Pancreas (tissue), 10 donors: ENCODE data around the gene ALCAM. TPM values are rescaled to one million over a fixed set of nuclear protein-coding genes. Genes with fewer than 3 reads are reported as not detected.

Source experiments
- ATAC-seq, 4 donors: fragments of 200-7000 bp; cut with Tn5 transposase; one replicate each; pipeline versions ENCODE4 v1.8.0 to v1.9.1; 2020; ENCODE audit warnings: mild to moderate bottlenecking in 4 of 4, moderate library complexity in 4 of 4
- DNase-seq, 6 donors: peaks; one replicate each; pipeline ENCODE4 v3.0.0-alpha.2; 2020
- FAIRE-seq: peaks from 2 replicates; lab custom pipeline; 2012; peaks lifted over from hg19 to GRCh38; lab: Jason Lieb, UNC
- H3K27ac ChIP-seq, 4 donors: fragments of 200-600 bp; sonication (generic); 1 replicate in 3 of 4; 2 replicates in 1 of 4; pipeline versions ENCODE4 v1.5.0 to v1.8.0; 2020
- H3K27me3 ChIP-seq, 4 donors: fragments of 200-600 bp; one replicate each; pipeline ENCODE4 v1.8.0; 2021
- H3K36me3 ChIP-seq, 3 donors: fragments of 200-600 bp; sonication (generic) in 1 of 3; one replicate each; pipeline versions ENCODE4 v1.5.0 to v1.8.0; 2020 to 2021
- H3K4me1 ChIP-seq, 3 donors: fragments of 200-600 bp; one replicate each; pipeline ENCODE4 v1.8.0; 2021
- H3K4me3 ChIP-seq, 4 donors: fragments of 200-600 bp; sonication (generic) in 2 of 4; one replicate each; pipeline versions ENCODE4 v1.5.0 to v1.8.0; 2020 to 2021
- H3K9me3 ChIP-seq, 4 donors: fragments of 200-600 bp; one replicate each; pipeline ENCODE4 v1.8.0; 2021
- CTCF ChIP-seq, 4 donors: fragments of 200-600 bp; sonication (generic) in 3 of 4; IDR thresholded peaks; one replicate each; pipeline versions ENCODE4 v1.5.0 to v1.8.0; 2021; ENCODE audit warnings: antibody characterized with exemption in 4 of 4
- WGBS, 2 donors: extraction: QIAGEN DNeasy Blood & Tissue Kit; methylation state at CpG; one replicate each; pipeline ENCODE4 v1.1.7; 2013; 5-methylcytosine and 5-hydroxymethylcytosine counted together
- intact Hi-C, 3 donors: fragments of 100-400 bp; cut with DNase I; formaldehyde crosslinking; loops; one replicate each; pipeline versions ENCODE4 v1.11.1 to v1.14.2; 2022
- polyA plus RNA-seq, 2 donors: library from polyadenylated mRNA; stranded (reverse); fragments of 200-250 nt; gene quantifications; one replicate each; pipeline ENCODE4 v1.2.3, GENCODE V29; 2013
- total RNA-seq, 6 donors: library from RNA; stranded (reverse); fragmentation: NEBNext Ultra II Directional in 4 of 6; extraction: Animal tissue kit (Norgen Biotek cat#: 25700) in 4 of 6; gene quantifications; one replicate each; pipeline versions ENCODE4 v1.2.1 to v1.2.4, GENCODE V29; 2021 to 2023
- donor health status: healthy with polysubstance abuse.
- donor health status: DM: no; HTN: no; CAD: no; lungs with moderate emphysema.
- donor health status: DM: no; HTN: no; CAD: no.
- donor health status: control.
- donor health status: control.
- donor health status: Bipolar disorder and iron deficiency.
- donor health status: DM: yes; HTN: yes; CAD: no.
- donor health status: DM: no; HTN: no; CAD: no.
- donor health status: DM: no; HTN: no; CAD: no.
- donor health status: DM: yes; HTN: yes; CAD: no.

The ALCAM gene
- total and polyA plus RNA-seq, 8 donors, result 14.4 to 42.1 (median 27.6) TPM

- FAIRE-seq (no peak), DNase-seq (no peak), ATAC-seq (no peak)
- Histone ChIP-seq H3K36me3 (no peaks in the 10 kb centered on the region), H3K9me3 (no peaks in the 10 kb centered on the region), H3K27me3 (no peaks in the 10 kb centered on the region), H3K4me1 (no peaks in the 10 kb centered on the region), H3K4me3 (no peak overlapping the region), H3K27ac (no peak overlapping the region)
- no peak for TF ChIP-seq CTCF (IDR thresholded peaks at IDR 0.05)
- 80 to 93% methylated on average over 3 of the region's 3 CpGs for WGBS, 2 donors
- intact Hi-C loops, result no loop called here
Observed at GRCh38 chr3:105584003-105584790, 217.5 kb downstream of the ALCAM start.

GRCh38 chr3:105593315-105593714, 226.6 kb downstream of the ALCAM start:
- no peak for DNase-seq
- no peak for ATAC-seq
- Histone ChIP-seq H3K4me3 (no peak overlapping the region), H3K27ac (no peak overlapping the region), H3K9me3 (no peaks in the 10 kb centered on the region), H3K4me1 (no peaks in the 10 kb centered on the region), H3K36me3 (no peaks in the 10 kb centered on the region), H3K27me3 (no peaks in the 10 kb centered on the region)
- intact Hi-C loops, result no loop called here
- FAIRE-seq, result no peak
- no peak for TF ChIP-seq CTCF (IDR thresholded peaks at IDR 0.05)
- WGBS, 2 donors, result 83 to 85% methylated on average over 10 of the region's 10 CpGs

GRCh38 chr3:105594219-105594618, 227.5 kb downstream of the ALCAM start:
- FAIRE-seq, result no peak
- no peak for TF ChIP-seq CTCF (IDR thresholded peaks at IDR 0.05)

GRCh38 chr3:105598042-105598796, 231.5 kb downstream of the ALCAM start:
- H3K27ac ChIP-seq, result no peak overlapping the region
- intact Hi-C loops, result no loop called here
- no peak overlapping the region for H3K4me3 ChIP-seq
- FAIRE-seq (no peak), ATAC-seq (no peak), DNase-seq (no peak)
- no peaks in the 10 kb centered on the region for H3K36me3 ChIP-seq
- 36 to 38% methylated on average over 3 of the region's 3 CpGs for WGBS, 2 donors
- H3K9me3 ChIP-seq, result no peaks in the 10 kb centered on the region
- no peaks in the 10 kb centered on the region for H3K4me1 ChIP-seq
- H3K27me3 ChIP-seq, result no peaks in the 10 kb centered on the region
- TF ChIP-seq CTCF (IDR thresholded peaks at IDR 0.05), result no peak

More at GRCh38 chr3:105594219-105594618, 227.5 kb downstream of the ALCAM start:
- Histone ChIP-seq H3K4me3 (no peak overlapping the region), H3K9me3 (no peaks in the 10 kb centered on the region), H3K36me3 (no peaks in the 10 kb centered on the region), H3K27me3 (no peaks in the 10 kb centered on the region), H3K4me1 (no peaks in the 10 kb centered on the region), H3K27ac (no peak overlapping the region)
- intact Hi-C loops, result no loop called here
- WGBS, 2 donors, result 84 to 92% methylated on average over 1 of the region's 1 CpG
- DNase-seq (no peak), ATAC-seq (no peak)
